H1 (cell line): ENCODE measurements around the gene DSCAM. TPM values are rescaled to one million over a fixed set of nuclear protein-coding genes. Genes with fewer than 3 reads are reported as not detected.

Experiments used
- CTCF ChIA-PET: fragments of 300-600 bp; sonication (Branson Sonifier 250); formaldehyde crosslinking; loops from one replicate; lab custom pipeline; 2021; ENCODE audit not compliant: partially characterized antibody; lab: Charles Lee
- POLR2A ChIA-PET: fragments of 300-600 bp; sonication (Branson Sonifier 250); formaldehyde crosslinking; loops from one replicate; lab custom pipeline; 2021; ENCODE audit warnings: inconsistent platforms; ENCODE audit not compliant: partially characterized antibody; lab: Charles Lee
- DNase-seq, 2 experiments: peaks; one replicate each; pipeline versions ENCODE4 v3.0.0 to v3.0.0-alpha.2; 2010 to 2022; ENCODE audit warnings: low spot score in 2 of 2, low read depth in 1 of 2, mixed read lengths in 1 of 2
- FAIRE-seq: peaks from 2 replicates; lab custom pipeline; 2011; peaks lifted over from hg19 to GRCh38; lab: Jason Lieb, UNC
- H2AFZ ChIP-seq: 2 replicates; pipeline ENCODE4 v1.8.1; 2012; ENCODE audit warnings: low read length, inconsistent platforms
- H2AK5ac ChIP-seq: 2 replicates; pipeline ENCODE4 v1.6.1; 2013; ENCODE audit warnings: low read depth, low read length
- H2BK120ac ChIP-seq: replicated peaks from 2 replicates; pipeline ENCODE3; 2013; ENCODE audit warnings: low read depth, low read length, inconsistent platforms
- H2BK12ac ChIP-seq: 2 replicates; pipeline ENCODE4 v1.6.1; 2013; ENCODE audit warnings: low read depth, low read length
- H2BK15ac ChIP-seq: 2 replicates; pipeline ENCODE4 v1.6.1; 2013; ENCODE audit warnings: low read length
- H2BK20ac ChIP-seq: 2 replicates; pipeline ENCODE4 v1.6.1; 2013; ENCODE audit warnings: low read length
- H2BK5ac ChIP-seq: 2 replicates; pipeline ENCODE4 v1.6.1; 2013; ENCODE audit warnings: low read depth, low read length
- H3K14ac ChIP-seq: 2 replicates; pipeline ENCODE4 v1.6.1; 2013; ENCODE audit warnings: inconsistent platforms; ENCODE audit not compliant: insufficient read length
- H3K18ac ChIP-seq: 2 replicates; pipeline ENCODE4 v1.6.1; 2013; ENCODE audit warnings: low read length; ENCODE audit errors: extremely low read depth
- H3K23ac ChIP-seq: 2 replicates; pipeline ENCODE4 v1.6.1; 2013; ENCODE audit warnings: inconsistent platforms; ENCODE audit not compliant: insufficient read length
- H3K23me2 ChIP-seq: 2 replicates; pipeline ENCODE4 v1.6.1; 2013; ENCODE audit warnings: low read depth, low read length
- H3K27ac ChIP-seq: 2 replicates; pipeline ENCODE4 v1.6.1; 2011; ENCODE audit warnings: low read depth, low read length, inconsistent platforms
- H3K27me3 ChIP-seq, 4 experiments: replicated peaks in 1 of 4; 1 replicate in 1 of 4; 2 replicates in 3 of 4; pipeline versions ENCODE4 v1.6.1 to v1.8.1; 2011 to 2013; ENCODE audit warnings: low read length in 3 of 4, mild to moderate bottlenecking in 3 of 4, inconsistent platforms in 2 of 4, mixed read lengths in 2 of 4, moderate library complexity in 1 of 4; ENCODE audit not compliant: control insufficient read depth in 3 of 4, insufficient read depth in 3 of 4; ENCODE audit errors: extremely low read depth in 1 of 4
- H3K36me3 ChIP-seq, 4 experiments: 2 replicates each; pipeline versions ENCODE4 v1.6.1 to v1.8.1; 2011 to 2013; ENCODE audit warnings: mild to moderate bottlenecking in 4 of 4, low read length in 3 of 4, moderate library complexity in 2 of 4, control low read depth in 1 of 4, inconsistent platforms in 1 of 4; ENCODE audit not compliant: insufficient read depth in 4 of 4, control insufficient read depth in 2 of 4
- H3K4ac ChIP-seq: replicated peaks from 2 replicates; pipeline ENCODE3; 2013; ENCODE audit warnings: low read length, low read depth, mixed read lengths, inconsistent platforms; ENCODE audit not compliant: insufficient read length
- H3K4me1 ChIP-seq, 4 experiments: replicated peaks in 1 of 4; 1 replicate in 1 of 4; 2 replicates in 3 of 4; pipeline versions ENCODE4 v1.6.1 to v1.8.1; 2011 to 2013; ENCODE audit warnings: low read length in 3 of 4, inconsistent platforms in 2 of 4, mixed read lengths in 1 of 4; ENCODE audit not compliant: insufficient read depth in 4 of 4, control insufficient read depth in 3 of 4
- H3K4me2 ChIP-seq, 2 experiments: 2 replicates each; pipeline versions ENCODE4 v1.6.1 to v1.8.1; 2011 to 2013; ENCODE audit warnings: low read depth in 2 of 2, low read length in 2 of 2, control low read depth in 1 of 2, inconsistent platforms in 1 of 2, mild to moderate bottlenecking in 1 of 2; ENCODE audit not compliant: insufficient read depth in 1 of 2
- H3K4me3 ChIP-seq, 4 experiments: fragments of 200-600, 300-600 bp in 1 of 4; sonication (generic), shearing (Covaris generic), sonication (Bioruptor Twin) in 1 of 4; 2 replicates each; pipeline versions ENCODE4 v1.5.1 to v1.8.1; 2011 to 2016; ENCODE audit warnings: low read length in 4 of 4, low read depth in 3 of 4, control low read depth in 2 of 4, inconsistent platforms in 2 of 4, mild to moderate bottlenecking in 2 of 4, mixed read lengths in 1 of 4, moderate library complexity in 1 of 4; ENCODE audit not compliant: insufficient read depth in 2 of 4; ENCODE audit errors: extremely low read depth in 1 of 4
- H3K56ac ChIP-seq: replicated peaks from 2 replicates; pipeline ENCODE3; 2013; ENCODE audit warnings: low read depth, mild to moderate bottlenecking, mixed read lengths, low read length, inconsistent platforms; ENCODE audit not compliant: insufficient read length
- H3K79me1 ChIP-seq: 2 replicates; pipeline ENCODE4 v1.6.1; 2013; ENCODE audit warnings: low read depth, low read length, control low read depth
- H3K79me2 ChIP-seq, 2 experiments: 2 replicates each; pipeline versions ENCODE4 v1.6.1 to v1.8.1; 2012 to 2013; ENCODE audit warnings: low read length in 2 of 2, mild to moderate bottlenecking in 2 of 2, inconsistent platforms in 1 of 2; ENCODE audit not compliant: insufficient read depth in 2 of 2, control insufficient read depth in 1 of 2
- H3K9ac ChIP-seq, 4 experiments: replicated peaks in 1 of 4; 1 replicate in 1 of 4; 2 replicates in 3 of 4; pipeline versions ENCODE4 v1.6.1 to v1.8.1; 2011 to 2013; ENCODE audit warnings: low read depth in 3 of 4, low read length in 3 of 4, control low read depth in 2 of 4, mild to moderate bottlenecking in 2 of 4, moderate library complexity in 2 of 4, inconsistent platforms in 1 of 4; ENCODE audit errors: extremely low read depth in 1 of 4
- H3K9me3 ChIP-seq, 2 experiments: 2 replicates each; pipeline versions ENCODE4 v1.6.1 to v1.8.1; 2012 to 2013; ENCODE audit warnings: mild to moderate bottlenecking in 2 of 2, moderate library complexity in 2 of 2, control low read depth in 1 of 2, inconsistent platforms in 1 of 2, low read depth in 1 of 2, low read length in 1 of 2, mixed read lengths in 1 of 2; ENCODE audit not compliant: insufficient read depth in 2 of 2
- H4K20me1 ChIP-seq, 2 experiments: replicated peaks in 1 of 2; 2 replicates each; pipeline versions ENCODE3 to v1.8.1; 2011 to 2013; ENCODE audit warnings: inconsistent platforms in 2 of 2, low read length in 2 of 2, mild to moderate bottlenecking in 1 of 2; ENCODE audit not compliant: insufficient read depth in 2 of 2, control insufficient read depth in 1 of 2
- H4K5ac ChIP-seq: 2 replicates; pipeline ENCODE4 v1.6.1; 2013; ENCODE audit warnings: low read length, low read depth, mixed read lengths, inconsistent platforms; ENCODE audit not compliant: insufficient read length
- H4K8ac ChIP-seq: 2 replicates; pipeline ENCODE4 v1.8.0; 2013; ENCODE audit warnings: mild to moderate bottlenecking, moderate library complexity, low read length, inconsistent platforms; ENCODE audit not compliant: insufficient read depth; ENCODE audit errors: extremely low read depth
- H4K91ac ChIP-seq: replicated peaks from 2 replicates; pipeline ENCODE3; 2013; ENCODE audit warnings: low read length, mixed read lengths, inconsistent platforms; ENCODE audit not compliant: insufficient read length
- ASH2L ChIP-seq: fragments of 200-600, 300-600 bp; sonication (generic); IDR thresholded peaks from one replicate; pipeline ENCODE4 v1.7.1; 2017; ENCODE audit warnings: low read length
- BCL11A ChIP-seq, 2 experiments: IDR thresholded peaks; one replicate each; pipeline ENCODE4 v1.6.1; 2011; ENCODE audit warnings: low read depth in 2 of 2, low read length in 2 of 2, mild to moderate bottlenecking in 2 of 2
- CBX8 ChIP-seq: fragments of 300-800, 300-1000 bp; sonication (generic); IDR thresholded peaks from 2 replicates; pipeline ENCODE4 v1.7.1; 2016; ENCODE audit warnings: low read depth, low read length, borderline replicate concordance
- CTCF ChIP-seq, 3 experiments: IDR thresholded peaks; 1 replicate in 2 of 3; 2 replicates in 1 of 3; pipeline versions ENCODE4 v1.5.1 to v1.6.1; 2011; ENCODE audit warnings: low read length in 3 of 3, mild to moderate bottlenecking in 3 of 3, inconsistent platforms in 2 of 3, low read depth in 1 of 3, moderate library complexity in 1 of 3; ENCODE audit not compliant: insufficient read depth in 1 of 3; ENCODE audit errors: control extremely low read depth in 1 of 3
- NANOG ChIP-seq: IDR thresholded peaks from 2 replicates; pipeline ENCODE4 v1.6.1; 2011; ENCODE audit warnings: low read length, low read depth, mild to moderate bottlenecking, inconsistent platforms; ENCODE audit not compliant: insufficient read depth, poor library complexity, severe bottlenecking
- SP1 ChIP-seq: IDR thresholded peaks from 2 replicates; pipeline ENCODE4 v1.6.1; 2011; ENCODE audit warnings: low read depth, low read length
- TCF12 ChIP-seq: IDR thresholded peaks from 2 replicates; pipeline ENCODE4 v1.6.1; 2011; ENCODE audit warnings: low read depth, mild to moderate bottlenecking, low read length
- TEAD4 ChIP-seq: IDR thresholded peaks from 2 replicates; pipeline ENCODE4 v1.6.1; 2012; ENCODE audit warnings: low read depth, low read length, inconsistent platforms, mixed read lengths
- USF2 ChIP-seq: IDR thresholded peaks from 2 replicates; pipeline ENCODE4 v1.6.1; 2011; ENCODE audit warnings: low read length, improper control_type of control experiment
- WGBS, 2 experiments: shearing (Covaris generic) in 1 of 2; methylation state at CpG; one replicate each; pipeline versions ENCODE4 v1.1.6 to v1.1.7; 2013 to 2015; ENCODE audit warnings: low lambda C conversion rate in 2 of 2, mixed read lengths in 2 of 2, inconsistent platforms in 1 of 2, low coverage in 1 of 2, missing lambda C conversion rate in 1 of 2; ENCODE audit not compliant: insufficient replicate concordance in 2 of 2, insufficient coverage in 1 of 2, insufficient read length in 1 of 2; ENCODE audit errors: extremely low coverage in 1 of 2, missing lambda C conversion rate in 1 of 2; 5-methylcytosine and 5-hydroxymethylcytosine counted together
- polyA plus RNA-seq, 7 experiments: library from polyadenylated mRNA; depleted of rRNA in 3 of 7; stranded (reverse) in 5 of 7; unstranded in 2 of 7; fragments of >200 nt in 5 of 7; fragments of 200-250 nt in 2 of 7; gene quantifications; 1 replicate in 5 of 7; 2 replicates in 1 of 7; 4 replicates in 1 of 7; pipeline versions ENCODE4 v1.2.1 to v1.2.3, GENCODE V29; 2011 to 2013; ENCODE audit warnings: missing spikeins in 2 of 7, mixed read lengths in 2 of 7
- total RNA-seq: library from RNA; stranded (reverse); fragmentation: NEBNext Ultra II Directional; extraction: Animal tissue kit (Norgen Biotek cat#: 25700); gene quantifications from 2 replicates; pipeline ENCODE4 v1.2.1, GENCODE V29; 2021

DSCAM gene
- total and polyA plus RNA-seq, 2 of the 8 experiments (the other 6 are each of a cell fraction or from before 2014, with no cell fraction given): 0.02 to 0.15 TPM

GRCh38 chr21:40013001-40013735 is 833.8 kb downstream of the DSCAM start:
- Histone ChIP-seq H4K20me1 (no peaks in the 10 kb centered on the region), H3K23ac (no peak overlapping the region)
- CTCF ChIA-PET: interaction anchor here (0.6 to 1.2 kb wide), 2 partner anchors 27 to 1768 kb away, joined by 3 read pairs; no protein-coding TSS in a partner anchor

More at GRCh38 chr21:40013001-40013735, 833.8 kb downstream of the DSCAM start:
- Histone ChIP-seq H2AK5ac (no peak overlapping the region), H4K91ac (no peak overlapping the region), H2BK20ac (no peak overlapping the region), H2AFZ (no peak overlapping the region), H4K8ac (no peak overlapping the region), H4K5ac (no peak overlapping the region), H2BK12ac (no peak overlapping the region), H3K14ac (no peak overlapping the region), H3K27me3 (no peaks in the 10 kb centered on the region), H3K27ac (no peak overlapping the region), H2BK120ac (no peak overlapping the region), H3K4me1 (no peaks in the 10 kb centered on the region; a peak in 1 of 7 replicates), H3K23me2 (no peaks in the 10 kb centered on the region), H3K79me1 (no peaks in the 10 kb centered on the region), H3K79me2 (no peaks in the 10 kb centered on the region), H3K56ac (no peak overlapping the region), H2BK15ac (no peak overlapping the region), H2BK5ac (no peak overlapping the region), H3K4ac (no peak overlapping the region), H3K36me3 (no peaks in the 10 kb centered on the region), H3K9me3 (no peaks in the 10 kb centered on the region), H3K18ac (no peak overlapping the region), H3K4me3 (no peak overlapping the region), H3K4me2 (no peak overlapping the region), H3K9ac (no peak overlapping the region)
- FAIRE-seq: no peak
- POLR2A ChIA-PET: no interaction called here
- no peak for TF ChIP-seq NANOG
- TF ChIP-seq BCL11A (IDR thresholded peaks at IDR 0.05; ENCODE audit: low read depth in 2 of 2, low read length in 2 of 2): no peak
- TF ChIP-seq CBX8: no peak
- TF ChIP-seq USF2: no peak
- TF ChIP-seq TCF12: no peak
- TF ChIP-seq SP1: no peak
- TF ChIP-seq ASH2L: no peak
- TF ChIP-seq CTCF (IDR thresholded peaks at IDR 0.05; ENCODE audit: control extremely low read depth in 1 of 3, insufficient read depth in 1 of 3, low read depth in 1 of 3, low read length in 3 of 3): no peak
- TF ChIP-seq TEAD4: no peak
- WGBS, 2 experiments: 94% methylated on average over 26 of the region's 26 CpGs; no CpG with 5 or more reads in 1 of the 2 experiments
- DNase-seq: no peak
